ENCODE data around the gene RETN.

Gene RETN

DNA sequence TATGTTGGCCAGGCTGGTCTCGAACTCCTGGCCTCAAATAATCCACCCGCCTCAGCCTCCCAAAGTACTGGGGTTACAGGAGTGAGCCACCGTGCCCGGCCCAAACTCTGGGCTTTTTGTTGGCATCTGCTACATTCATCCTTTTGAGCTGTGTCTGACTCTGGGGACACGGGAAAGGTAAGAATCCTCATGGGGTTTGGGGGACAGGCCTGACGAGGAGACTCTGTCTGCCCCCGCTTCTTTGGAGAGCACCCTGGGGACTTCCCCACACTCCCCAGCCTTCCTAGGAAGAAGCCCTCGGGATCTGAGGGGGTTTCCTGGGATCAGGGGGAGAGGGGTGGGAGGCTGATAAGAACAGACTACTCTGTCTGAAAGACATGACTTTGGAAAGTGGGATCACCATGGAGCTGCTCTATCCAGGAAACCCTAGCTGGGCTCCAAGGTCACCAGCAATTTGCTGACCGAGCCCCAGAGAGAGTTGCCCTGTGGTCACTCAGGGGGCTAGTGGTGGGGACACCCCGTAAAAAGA lies 41.1 kb downstream of the RETN start:
- no peak for FAIRE-seq

GRCh38 chr19:7710616-7711015 lies 41.8 kb downstream of the RETN start:
- no peak for FAIRE-seq

GRCh38 chr19:7715671-7716070 lies 46.8 kb downstream of the RETN start:
- FAIRE-seq: no peak

DNA sequence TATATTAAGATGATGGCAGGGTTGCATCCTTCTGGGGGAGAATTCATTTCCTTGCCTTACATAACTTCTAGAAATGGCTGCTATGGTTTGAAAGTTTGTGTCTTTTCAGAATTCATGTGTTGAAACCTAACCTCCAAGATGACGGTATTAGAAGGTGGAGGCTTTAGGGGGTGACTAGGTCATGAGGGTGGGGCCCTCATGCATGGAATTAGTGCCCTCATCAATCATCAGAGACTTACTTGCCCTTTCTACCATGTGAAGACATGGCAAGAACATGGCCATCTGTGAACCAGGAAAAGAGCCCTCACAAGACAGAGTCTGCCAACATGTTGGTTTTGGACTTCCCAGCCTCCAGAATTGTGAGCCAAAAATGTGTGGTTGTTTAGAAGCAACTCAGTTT lies 47.9 kb downstream of the RETN start:
- no peak for FAIRE-seq

- FAIRE-seq: no peak
Observed at GRCh38 chr19:7718668-7719067, 49.8 kb downstream of the RETN start.

Data from A204.1 (cell line).